Measurements from ENCODE around the gene HNRNPUL2.
"Not testable (repeated sequence)": the region's sequence is repeated elsewhere in the genome, so short reads cannot be mapped to it uniquely, and the experiment has no call there.

GRCh38 chr11:62693624-62694023 lies 33.6 kb downstream of the HNRNPUL2 start:
- TF ChIP-seq, protein P1, sequence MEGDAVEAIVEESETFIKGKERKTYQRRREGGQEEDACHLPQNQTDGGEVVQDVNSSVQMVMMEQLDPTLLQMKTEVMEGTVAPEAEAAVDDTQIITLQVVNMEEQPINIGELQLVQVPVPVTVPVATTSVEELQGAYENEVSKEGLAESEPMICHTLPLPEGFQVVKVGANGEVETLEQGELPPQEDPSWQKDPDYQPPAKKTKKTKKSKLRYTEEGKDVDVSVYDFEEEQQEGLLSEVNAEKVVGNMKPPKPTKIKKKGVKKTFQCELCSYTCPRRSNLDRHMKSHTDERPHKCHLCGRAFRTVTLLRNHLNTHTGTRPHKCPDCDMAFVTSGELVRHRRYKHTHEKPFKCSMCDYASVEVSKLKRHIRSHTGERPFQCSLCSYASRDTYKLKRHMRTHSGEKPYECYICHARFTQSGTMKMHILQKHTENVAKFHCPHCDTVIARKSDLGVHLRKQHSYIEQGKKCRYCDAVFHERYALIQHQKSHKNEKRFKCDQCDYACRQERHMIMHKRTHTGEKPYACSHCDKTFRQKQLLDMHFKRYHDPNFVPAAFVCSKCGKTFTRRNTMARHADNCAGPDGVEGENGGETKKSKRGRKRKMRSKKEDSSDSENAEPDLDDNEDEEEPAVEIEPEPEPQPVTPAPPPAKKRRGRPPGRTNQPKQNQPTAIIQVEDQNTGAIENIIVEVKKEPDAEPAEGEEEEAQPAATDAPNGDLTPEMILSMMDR (IDR thresholded peaks at IDR 0.05) = not testable (repeated sequence)
- not testable (repeated sequence) for TF ChIP-seq TEAD4 (IDR thresholded peaks at IDR 0.05; ENCODE audit: borderline replicate concordance, insufficient read depth); POLR2AphosphoS5 (IDR thresholded peaks at IDR 0.05; ENCODE audit: low read depth, low read length); USF2 (IDR thresholded peaks at IDR 0.05; ENCODE audit: borderline replicate concordance, low read depth, low read length); CHD2 (IDR thresholded peaks at IDR 0.05; ENCODE audit: low read length, partially characterized antibody); FOSL2 (IDR thresholded peaks at IDR 0.05; ENCODE audit: borderline replicate concordance, low read depth); NFIC (IDR thresholded peaks at IDR 0.05; ENCODE audit: borderline replicate concordance); EP300 (IDR thresholded peaks at IDR 0.05; ENCODE audit: borderline replicate concordance in 1 of 2, low read depth in 1 of 2, low read length in 1 of 2)
- TF ChIP-seq, protein P2, sequence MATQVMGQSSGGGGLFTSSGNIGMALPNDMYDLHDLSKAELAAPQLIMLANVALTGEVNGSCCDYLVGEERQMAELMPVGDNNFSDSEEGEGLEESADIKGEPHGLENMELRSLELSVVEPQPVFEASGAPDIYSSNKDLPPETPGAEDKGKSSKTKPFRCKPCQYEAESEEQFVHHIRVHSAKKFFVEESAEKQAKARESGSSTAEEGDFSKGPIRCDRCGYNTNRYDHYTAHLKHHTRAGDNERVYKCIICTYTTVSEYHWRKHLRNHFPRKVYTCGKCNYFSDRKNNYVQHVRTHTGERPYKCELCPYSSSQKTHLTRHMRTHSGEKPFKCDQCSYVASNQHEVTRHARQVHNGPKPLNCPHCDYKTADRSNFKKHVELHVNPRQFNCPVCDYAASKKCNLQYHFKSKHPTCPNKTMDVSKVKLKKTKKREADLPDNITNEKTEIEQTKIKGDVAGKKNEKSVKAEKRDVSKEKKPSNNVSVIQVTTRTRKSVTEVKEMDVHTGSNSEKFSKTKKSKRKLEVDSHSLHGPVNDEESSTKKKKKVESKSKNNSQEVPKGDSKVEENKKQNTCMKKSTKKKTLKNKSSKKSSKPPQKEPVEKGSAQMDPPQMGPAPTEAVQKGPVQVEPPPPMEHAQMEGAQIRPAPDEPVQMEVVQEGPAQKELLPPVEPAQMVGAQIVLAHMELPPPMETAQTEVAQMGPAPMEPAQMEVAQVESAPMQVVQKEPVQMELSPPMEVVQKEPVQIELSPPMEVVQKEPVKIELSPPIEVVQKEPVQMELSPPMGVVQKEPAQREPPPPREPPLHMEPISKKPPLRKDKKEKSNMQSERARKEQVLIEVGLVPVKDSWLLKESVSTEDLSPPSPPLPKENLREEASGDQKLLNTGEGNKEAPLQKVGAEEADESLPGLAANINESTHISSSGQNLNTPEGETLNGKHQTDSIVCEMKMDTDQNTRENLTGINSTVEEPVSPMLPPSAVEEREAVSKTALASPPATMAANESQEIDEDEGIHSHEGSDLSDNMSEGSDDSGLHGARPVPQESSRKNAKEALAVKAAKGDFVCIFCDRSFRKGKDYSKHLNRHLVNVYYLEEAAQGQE (IDR thresholded peaks at IDR 0.05; ENCODE audit: low read depth, low read length) = not testable (repeated sequence)

Measured in SK-N-SH (cell line).